GM19239 (cell line): ENCODE data around the gene CEP104.
A peak's percentile ranks its signal among the peaks of the same experiment; 100 is the strongest.

Source experiments
- DNase-seq: peaks from one replicate; pipeline ENCODE4 v3.0.0; 2011; ENCODE audit warnings: low spot score; ENCODE audit not compliant: insufficient read length
- FAIRE-seq: peaks from 2 replicates; lab custom pipeline; 2011; peaks lifted over from hg19 to GRCh38; lab: Jason Lieb, UNC

The CEP104 gene

GRCh38 chr1:3895279-3895950, 38.4 kb upstream of the CEP104 start:
- DNase-seq = no peak
- FAIRE-seq = no peak

DNA sequence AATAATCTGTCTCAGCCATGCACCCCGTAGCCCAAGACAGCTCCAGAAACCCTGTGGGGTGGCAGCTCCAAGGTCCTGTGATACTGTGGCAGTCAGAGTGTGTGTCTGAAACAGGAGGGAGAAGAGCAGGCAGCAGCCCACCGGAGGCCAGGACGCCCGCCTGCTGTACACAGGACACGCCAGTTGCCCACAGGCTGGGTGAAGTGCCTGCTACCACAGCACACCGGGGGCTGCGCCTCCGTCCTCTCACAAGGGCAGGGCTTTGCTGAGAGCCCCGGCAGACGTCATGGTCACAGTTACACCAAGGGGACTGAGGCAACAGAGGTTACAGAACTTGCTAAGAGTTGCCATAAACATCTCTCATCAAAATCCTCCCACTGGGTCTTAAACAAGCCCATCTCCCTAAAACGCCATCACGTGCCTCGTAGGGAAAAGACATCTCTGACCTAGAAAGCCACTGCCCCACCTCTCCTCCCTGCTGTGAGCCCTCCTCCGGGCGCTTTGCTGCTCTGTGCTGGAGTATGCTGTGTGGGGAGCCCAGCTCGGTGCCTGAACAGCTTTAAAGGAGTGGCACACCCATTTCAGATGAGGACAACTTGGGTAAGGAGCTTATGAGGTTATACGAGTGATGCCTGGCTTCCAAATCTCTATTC, 37.7 kb upstream of the CEP104 start:
- DNase-seq (no peak), FAIRE-seq (no peak)

DNA sequence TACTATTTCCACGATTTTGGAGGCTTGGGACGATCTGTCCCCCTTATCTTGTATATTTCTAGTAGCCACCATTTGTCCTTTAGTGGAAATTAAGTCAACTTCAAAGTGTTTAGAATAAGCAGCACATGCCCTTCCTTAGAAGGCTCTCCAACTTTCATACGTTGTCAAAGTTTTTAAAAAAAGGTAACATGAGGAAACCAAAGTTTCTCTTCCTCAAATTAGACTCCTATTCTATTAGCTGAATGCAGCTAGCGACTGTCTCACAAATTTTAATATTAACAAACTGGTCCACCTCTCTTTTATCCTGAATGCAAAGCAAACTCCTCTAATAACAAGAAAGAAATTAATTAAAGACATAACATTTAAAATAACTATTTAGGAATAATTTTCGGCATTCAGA, 36.2 kb upstream of the CEP104 start:
- FAIRE-seq (no peak), DNase-seq (no peak)

GRCh38 chr1:3892748-3893147, 35.7 kb upstream of the CEP104 start:
- FAIRE-seq = no peak
- DNase-seq = no peak

GRCh38 chr1:3891329-3891865, 34.4 kb upstream of the CEP104 start:
- DNase-seq = no peak
- no peak for FAIRE-seq

- no peak for FAIRE-seq
Measured at GRCh38 chr1:3890389-3891328, 33.6 kb upstream of the CEP104 start.

GRCh38 chr1:3889936-3890335, 32.9 kb upstream of the CEP104 start:
- DNase-seq = no peak
- no peak for FAIRE-seq

More at GRCh38 chr1:3890389-3891328, 33.6 kb upstream of the CEP104 start:
- peak; percentile 37 for DNase-seq

GRCh38 chr1:3888301-3888700, 31.3 kb upstream of the CEP104 start:
- FAIRE-seq = no peak
- DNase-seq = no peak

- DNase-seq (no peak), FAIRE-seq (no peak)
Measured at GRCh38 chr1:3886691-3887090, 29.7 kb upstream of the CEP104 start.

DNA sequence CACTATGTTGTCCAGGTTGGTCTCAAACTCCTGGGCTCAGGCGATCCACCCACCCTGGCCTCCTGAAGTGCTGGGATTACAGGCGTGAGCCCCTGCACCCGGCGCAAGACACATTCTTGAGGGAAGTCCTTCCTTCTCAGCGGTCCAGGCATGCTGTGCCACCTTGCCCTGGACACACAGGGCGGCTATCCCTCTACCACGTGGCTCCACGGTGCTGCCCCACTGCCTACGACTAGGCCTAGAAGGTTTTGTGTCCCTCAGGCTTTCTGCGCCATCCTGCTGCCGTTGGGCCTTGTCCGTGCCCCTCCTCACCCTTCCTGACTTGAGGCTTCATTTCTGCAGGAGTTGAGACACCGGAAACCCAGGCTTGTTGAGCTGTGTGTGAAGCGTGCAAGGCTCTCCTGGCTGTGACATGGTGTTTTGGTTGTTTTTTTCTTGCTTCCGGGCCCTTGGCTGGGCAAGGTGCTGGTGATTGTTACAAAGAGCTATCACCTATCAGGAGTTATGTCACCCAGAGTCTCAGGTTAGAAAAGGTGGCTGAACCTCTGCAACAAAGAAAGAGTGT, 29.2 kb upstream of the CEP104 start:
- DNase-seq (no peak), FAIRE-seq (no peak)

GRCh38 chr1:3885611-3886010, 28.6 kb upstream of the CEP104 start:
- FAIRE-seq (no peak), DNase-seq (no peak)

- DNase-seq = no peak
- FAIRE-seq = no peak
Measured at GRCh38 chr1:3884966-3885365, 28.0 kb upstream of the CEP104 start.

- DNase-seq (no peak), FAIRE-seq (no peak)
Measured at GRCh38 chr1:3883194-3883925, 26.3 kb upstream of the CEP104 start.

DNA sequence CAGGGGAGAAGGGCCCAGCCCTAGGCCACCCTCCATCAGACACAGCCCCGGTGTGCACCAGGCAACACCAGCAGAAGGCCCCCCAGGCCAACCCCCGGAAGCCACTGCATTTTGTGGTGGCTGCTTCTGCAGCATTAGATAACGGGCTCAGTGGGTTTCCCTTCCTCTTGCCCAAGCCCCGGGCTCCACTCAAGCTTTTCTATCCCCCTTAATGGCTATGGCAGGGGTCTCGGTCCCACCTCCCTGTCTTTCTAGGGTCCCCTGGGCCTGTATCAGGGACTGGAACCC, 24.1 kb upstream of the CEP104 start:
- FAIRE-seq = no peak
- DNase-seq = no peak

- no peak for FAIRE-seq
- DNase-seq = no peak
Measured at GRCh38 chr1:3880429-3881192, 23.6 kb upstream of the CEP104 start.

DNA sequence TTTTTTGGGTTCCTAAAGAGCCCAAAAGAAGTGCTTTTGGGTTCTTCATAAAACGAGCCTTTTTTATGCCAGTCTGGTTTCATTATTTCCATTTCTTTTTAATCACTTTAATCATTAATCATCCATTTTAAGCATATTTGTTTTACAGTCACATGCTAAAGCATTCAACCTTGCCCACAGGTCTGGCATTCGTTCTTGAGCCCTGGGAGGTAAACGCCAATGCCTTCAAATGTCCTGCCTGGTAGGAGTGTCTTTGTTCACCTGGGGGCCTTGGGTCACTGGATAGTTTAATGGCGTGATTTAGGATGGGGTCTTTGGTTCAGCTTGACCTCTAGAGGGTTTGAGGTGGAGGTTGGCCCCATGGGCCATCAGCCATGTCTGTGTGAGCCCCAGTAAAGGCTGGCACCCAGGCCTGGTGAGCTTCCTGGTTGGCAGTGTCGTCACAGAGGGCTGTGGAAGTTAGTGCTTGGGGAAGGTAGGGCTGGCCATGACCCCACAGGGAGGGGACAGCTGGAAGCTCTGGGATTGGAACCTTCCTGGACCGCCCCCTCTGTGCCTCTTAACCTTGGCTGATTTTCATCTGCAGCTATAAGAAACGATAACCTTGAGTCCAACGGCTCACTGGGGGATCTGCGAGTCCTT, 22.9 kb upstream of the CEP104 start:
- DNase-seq (no peak), FAIRE-seq (no peak)

DNA sequence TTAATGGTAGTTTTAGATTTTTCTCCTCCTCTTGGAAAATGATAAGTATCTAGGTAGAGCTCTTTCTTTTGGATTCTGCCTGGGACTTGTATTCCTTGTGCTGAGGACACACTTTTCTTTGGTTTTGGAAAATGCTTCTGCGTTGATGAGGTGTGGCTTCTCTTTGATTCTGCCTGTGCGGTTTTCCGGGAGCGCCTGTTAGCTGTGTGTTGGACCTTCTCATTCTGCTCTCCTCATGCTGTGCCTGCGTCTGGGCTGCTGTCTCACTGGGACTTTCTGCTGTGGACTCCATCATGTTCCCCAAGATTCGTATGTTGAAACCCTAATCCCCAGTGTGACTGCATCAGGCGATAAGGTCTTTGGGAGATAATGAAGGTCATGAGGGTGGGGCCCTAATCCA, 22.1 kb upstream of the CEP104 start:
- DNase-seq (no peak), FAIRE-seq (no peak)

DNA sequence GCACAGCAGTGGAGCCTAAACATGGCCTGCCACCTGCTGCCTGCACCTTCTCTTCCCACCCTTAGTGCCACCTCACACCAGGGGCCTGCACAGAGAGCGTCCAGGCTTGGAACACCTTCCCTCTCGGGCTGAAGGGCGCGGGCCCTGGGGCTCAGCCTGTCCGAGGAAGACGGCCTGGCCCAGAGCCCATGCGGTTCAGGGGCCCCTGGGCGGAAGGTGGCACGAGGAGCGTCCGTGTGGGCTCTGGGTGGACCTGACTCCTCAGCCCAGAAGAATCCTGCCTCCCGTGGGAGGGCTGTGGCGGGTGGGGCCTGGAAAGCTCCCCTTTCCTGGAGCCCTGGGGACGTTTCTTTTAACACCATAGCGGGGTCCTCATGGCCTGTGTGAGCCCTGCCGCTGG, 19.7 kb upstream of the CEP104 start:
- FAIRE-seq = no peak
- no peak for DNase-seq

- no peak for DNase-seq
- FAIRE-seq = no peak
Measured at GRCh38 chr1:3874736-3875135, 17.7 kb upstream of the CEP104 start.
